HCT116 (cell line): Measurements from ENCODE around the gene ABCG1. TPM values are rescaled to one million over a fixed set of nuclear protein-coding genes. Genes with fewer than 3 reads are reported as not detected.

Experiments used
- ATAC-seq: fragments of 200-7000 bp; cut with Tn5 transposase; 2 replicates; pipeline ENCODE4 v1.9.1; 2020; ENCODE audit warnings: mild to moderate bottlenecking, moderate library complexity
- BruUV-seq: library from RNA; stranded (reverse); fragments of 400-500 nt; replicated peaks from 2 replicates; lab custom pipeline; 2021; lab: Mats Ljungman, UMichigan
- CTCF ChIA-PET: fragments of 300-600 bp; sonication (Branson Sonifier 250); formaldehyde crosslinking; loops from one replicate; lab custom pipeline; 2021; ENCODE audit warnings: antibody characterized with exemption; lab: Charles Lee
- POLR2A ChIA-PET: fragments of 300-600, 350-600 bp; sonication (Branson Sonifier 250); formaldehyde crosslinking; loops from one replicate; lab custom pipeline; 2021; ENCODE audit warnings: antibody characterized with exemption; lab: Charles Lee
- RAD21 ChIA-PET, 2 experiments: fragments of 300-600 bp; sonication (Branson Sonifier 250); formaldehyde crosslinking; loops; one replicate each; lab custom pipeline; 2023; ENCODE audit warnings: low total read pairs in 2 of 2; ENCODE audit not compliant: uncharacterized antibody in 2 of 2, unreplicated experiment in 2 of 2, low non-redundant PET in 1 of 2; lab: Charles Lee
- DNase-seq: peaks from one replicate; pipeline ENCODE4 v3.0.0-alpha.2; 2010; ENCODE audit warnings: low read depth, low spot score
- H2AFZ ChIP-seq: fragments of 200-600 bp; shearing (Covaris generic), sonication (generic); 2 replicates; pipeline ENCODE4 v1.6.1; 2017; ENCODE audit warnings: low read depth, mixed run types, mixed read lengths, antibody characterized with exemption, low read length; ENCODE audit not compliant: poor library complexity, severe bottlenecking
- H3K27ac ChIP-seq: 2 replicates; pipeline ENCODE4 v1.5.1; 2012; ENCODE audit warnings: low read depth, low read length
- H3K27me3 ChIP-seq: fragments of 200-600 bp; sonication (generic); 2 replicates; pipeline ENCODE4 v1.6.1; 2016; ENCODE audit warnings: mixed run types, low read length, mixed read lengths; ENCODE audit not compliant: insufficient read depth
- H3K36me3 ChIP-seq, 2 experiments: fragments of 200-500 bp in 1 of 2; fragments of 200-600 bp in 1 of 2; sonication (Bioruptor generic) in 1 of 2; sonication (generic) in 1 of 2; 2 replicates each; pipeline versions ENCODE4 v1.5.1 to v1.6.1; 2014 to 2016; ENCODE audit warnings: low read length in 2 of 2, inconsistent platforms in 1 of 2, mixed read lengths in 1 of 2, mixed run types in 1 of 2; ENCODE audit not compliant: insufficient read depth in 2 of 2, control insufficient read depth in 1 of 2
- H3K4me1 ChIP-seq, 2 experiments: fragments of 200-600 bp in 1 of 2; sonication (generic) in 1 of 2; 2 replicates each; pipeline versions ENCODE4 v1.5.1 to v1.6.1; 2012 to 2017; ENCODE audit warnings: low read length in 2 of 2, inconsistent platforms in 1 of 2, mild to moderate bottlenecking in 1 of 2, mixed read lengths in 1 of 2, mixed run types in 1 of 2, moderate library complexity in 1 of 2; ENCODE audit not compliant: insufficient read depth in 2 of 2, control insufficient read depth in 1 of 2
- H3K4me2 ChIP-seq: fragments of 200-600 bp; sonication (generic); 2 replicates; pipeline ENCODE4 v1.6.1; 2017; ENCODE audit warnings: mixed run types, low read length, mixed read lengths
- H3K4me3 ChIP-seq, 2 experiments: fragments of 200-600 bp in 1 of 2; sonication (generic) in 1 of 2; replicated peaks in 1 of 2; 2 replicates each; pipeline ENCODE4 v1.5.1; 2011 to 2016; ENCODE audit warnings: low read length in 2 of 2, control low read depth in 1 of 2, low read depth in 1 of 2, mild to moderate bottlenecking in 1 of 2, mixed read lengths in 1 of 2, mixed run types in 1 of 2
- H3K79me2 ChIP-seq: fragments of 200-600 bp; sonication (generic); 2 replicates; pipeline ENCODE4 v1.6.1; 2017; ENCODE audit warnings: mild to moderate bottlenecking, mixed run types, low read length, moderate library complexity, mixed read lengths; ENCODE audit not compliant: insufficient read depth
- H3K9ac ChIP-seq: fragments of 200-600 bp; sonication (generic); 2 replicates; pipeline ENCODE4 v1.6.1; 2016; ENCODE audit warnings: low read length, mixed read lengths
- H3K9me2 ChIP-seq: fragments of 200-600 bp; sonication (generic), shearing (Covaris generic); 2 replicates; pipeline ENCODE4 v1.6.1; 2017; ENCODE audit warnings: mixed run types, mild to moderate bottlenecking, moderate library complexity; ENCODE audit not compliant: insufficient read depth
- H3K9me3 ChIP-seq, 2 experiments: fragments of 200-500 bp in 1 of 2; fragments of 200-600 bp in 1 of 2; sonication (Bioruptor generic) in 1 of 2; sonication (generic) in 1 of 2; 2 replicates each; pipeline ENCODE4 v1.6.1; 2014 to 2017; ENCODE audit warnings: low read length in 2 of 2, mixed read lengths in 2 of 2, inconsistent platforms in 1 of 2, low read depth in 1 of 2, mild to moderate bottlenecking in 1 of 2, mixed run types in 1 of 2, moderate library complexity in 1 of 2; ENCODE audit not compliant: control insufficient read depth in 1 of 2, insufficient read depth in 1 of 2
- H4K20me1 ChIP-seq: fragments of 200-600 bp; sonication (generic), shearing (Covaris generic); 2 replicates; pipeline ENCODE4 v1.6.1; 2017; ENCODE audit warnings: mixed run types, mild to moderate bottlenecking, moderate library complexity; ENCODE audit not compliant: insufficient read depth
- CBX3 ChIP-seq: IDR thresholded peaks from 2 replicates; pipeline ENCODE4 v1.6.1; 2012; ENCODE audit warnings: low read depth
- CEBPB ChIP-seq: IDR thresholded peaks from 2 replicates; pipeline ENCODE4 v1.6.1; 2012; ENCODE audit warnings: low read depth
- EZH2 ChIP-seq: fragments of 200-600 bp; sonication (generic); IDR thresholded peaks from 2 replicates; pipeline ENCODE4 v1.6.1; 2017; ENCODE audit warnings: antibody characterized with exemption, mixed run types
- FOSL1 ChIP-seq: IDR thresholded peaks from 2 replicates; pipeline ENCODE4 v1.6.1; 2012; ENCODE audit warnings: low read depth
- POLR2A ChIP-seq: IDR thresholded peaks from 2 replicates; pipeline ENCODE4 v1.7.0; 2011; ENCODE audit warnings: borderline replicate concordance; ENCODE audit not compliant: insufficient read depth, insufficient read length; ENCODE audit errors: extremely low read depth
- POLR2AphosphoS5 ChIP-seq: IDR thresholded peaks from 2 replicates; pipeline ENCODE4 v1.6.1; 2011; ENCODE audit warnings: mild to moderate bottlenecking, low read depth, low read length, moderate library complexity
- RAD21 ChIP-seq: IDR thresholded peaks from 2 replicates; pipeline ENCODE4 v1.6.1; 2012; ENCODE audit warnings: low read depth, mild to moderate bottlenecking
- SIN3A ChIP-seq: IDR thresholded peaks from 2 replicates; pipeline ENCODE4 v1.6.1; 2012; ENCODE audit warnings: low read depth
- TCF7L2 ChIP-seq: IDR thresholded peaks from 2 replicates; pipeline ENCODE4 v1.7.0; 2011; ENCODE audit warnings: borderline replicate concordance, inconsistent platforms; ENCODE audit not compliant: insufficient read depth, insufficient read length; ENCODE audit errors: extremely low read depth
- ZNF274 ChIP-seq: fragments of 200-500 bp; sonication (Bioruptor generic); IDR thresholded peaks from 2 replicates; pipeline ENCODE4 v1.6.1; 2014; ENCODE audit warnings: mild to moderate bottlenecking, low read depth, low read length, inconsistent platforms
- intact Hi-C: fragments of 100-400 bp; cut with micrococcal nuclease; formaldehyde crosslinking; loops from 2 replicates; pipeline ENCODE4 v1.10.0; 2022
- total RNA-seq: library from RNA; stranded (reverse); gene quantifications from one replicate; pipeline ENCODE4 v1.2.1, GENCODE V29; 2021; ENCODE audit not compliant: unreplicated experiment
- TF ChIP-seq, protein P1 (sequence below): IDR thresholded peaks from 2 replicates; pipeline ENCODE4 v1.6.1; 2012
- TF ChIP-seq, protein P2 (sequence below): IDR thresholded peaks from 2 replicates; pipeline ENCODE4 v1.6.1; 2012; ENCODE audit warnings: low read depth
- TF ChIP-seq, protein P3 (sequence below), 3 experiments: fragments of 200-600 bp in 1 of 3; sonication (generic) in 1 of 3; IDR thresholded peaks in 2 of 3; conservative IDR thresholded peaks in 1 of 3; 2 replicates each; pipeline ENCODE4 v1.5.1; 2012 to 2017; ENCODE audit warnings: low read depth in 2 of 3, low read length in 2 of 3, antibody characterized with exemption in 1 of 3, borderline replicate concordance in 1 of 3, control low read depth in 1 of 3, mild to moderate bottlenecking in 1 of 3, mixed read lengths in 1 of 3, mixed run types in 1 of 3, moderate library complexity in 1 of 3; ENCODE audit not compliant: insufficient read depth in 1 of 3

Gene ABCG1
- total RNA-seq, 1 experiment from 2014 or later = 1.6 TPM

DNA sequence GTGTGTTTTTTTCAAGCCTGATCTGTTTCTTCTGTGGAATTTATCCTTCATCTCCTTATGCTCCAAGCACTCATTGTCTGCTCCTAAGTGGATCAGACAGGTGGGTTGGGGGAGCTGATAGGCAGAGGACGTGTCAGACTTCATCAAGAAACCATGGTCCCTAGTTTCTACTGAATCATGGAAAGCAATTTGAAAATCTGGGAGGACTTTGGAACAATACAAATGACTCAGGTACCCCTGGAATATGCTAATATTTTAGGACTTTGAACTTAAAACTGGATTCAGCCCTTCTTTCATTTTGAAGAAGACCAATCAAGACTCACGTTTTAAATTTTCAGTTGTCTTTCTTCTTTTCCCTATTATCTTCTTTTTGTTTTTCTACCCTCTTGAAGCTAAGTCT is 7.7 kb downstream of the ABCG1 start:
- ATAC-seq = no peak
- no TSS peak for BruUV-seq
- H3K27ac ChIP-seq = no peak overlapping the region
- ChIA-PET RAD21 (no interaction called here), POLR2A (no interaction called here), CTCF (no interaction called here)
- no peak for DNase-seq
- no peaks in the 10 kb centered on the region for H3K9me3 ChIP-seq
- H3K36me3 ChIP-seq = no peaks in the 10 kb centered on the region
- H2AFZ ChIP-seq = no peak overlapping the region
- H3K9ac ChIP-seq = no peak overlapping the region
- no peaks in the 10 kb centered on the region for H3K79me2 ChIP-seq
- no peaks in the 10 kb centered on the region for H3K9me2 ChIP-seq
- peaks cover 12 to 17% of the 10 kb centered on the region in 2 experiments for H3K4me1 ChIP-seq
- intact Hi-C loops = no loop called here
- no peak overlapping the region for H3K4me2 ChIP-seq
- no peaks in the 10 kb centered on the region for H3K27me3 ChIP-seq
- TF ChIP-seq TCF7L2 (no peak), ZNF274 (no peak), POLR2A (no peak), FOSL1 (no peak), SIN3A (no peak), CBX3 (no peak), CEBPB (no peak), RAD21 (no peak), EZH2 (no peak), POLR2AphosphoS5 (no peak)
- TF ChIP-seq, protein P1, sequence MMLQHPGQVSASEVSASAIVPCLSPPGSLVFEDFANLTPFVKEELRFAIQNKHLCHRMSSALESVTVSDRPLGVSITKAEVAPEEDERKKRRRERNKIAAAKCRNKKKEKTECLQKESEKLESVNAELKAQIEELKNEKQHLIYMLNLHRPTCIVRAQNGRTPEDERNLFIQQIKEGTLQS = no peak
- TF ChIP-seq, protein P2, sequence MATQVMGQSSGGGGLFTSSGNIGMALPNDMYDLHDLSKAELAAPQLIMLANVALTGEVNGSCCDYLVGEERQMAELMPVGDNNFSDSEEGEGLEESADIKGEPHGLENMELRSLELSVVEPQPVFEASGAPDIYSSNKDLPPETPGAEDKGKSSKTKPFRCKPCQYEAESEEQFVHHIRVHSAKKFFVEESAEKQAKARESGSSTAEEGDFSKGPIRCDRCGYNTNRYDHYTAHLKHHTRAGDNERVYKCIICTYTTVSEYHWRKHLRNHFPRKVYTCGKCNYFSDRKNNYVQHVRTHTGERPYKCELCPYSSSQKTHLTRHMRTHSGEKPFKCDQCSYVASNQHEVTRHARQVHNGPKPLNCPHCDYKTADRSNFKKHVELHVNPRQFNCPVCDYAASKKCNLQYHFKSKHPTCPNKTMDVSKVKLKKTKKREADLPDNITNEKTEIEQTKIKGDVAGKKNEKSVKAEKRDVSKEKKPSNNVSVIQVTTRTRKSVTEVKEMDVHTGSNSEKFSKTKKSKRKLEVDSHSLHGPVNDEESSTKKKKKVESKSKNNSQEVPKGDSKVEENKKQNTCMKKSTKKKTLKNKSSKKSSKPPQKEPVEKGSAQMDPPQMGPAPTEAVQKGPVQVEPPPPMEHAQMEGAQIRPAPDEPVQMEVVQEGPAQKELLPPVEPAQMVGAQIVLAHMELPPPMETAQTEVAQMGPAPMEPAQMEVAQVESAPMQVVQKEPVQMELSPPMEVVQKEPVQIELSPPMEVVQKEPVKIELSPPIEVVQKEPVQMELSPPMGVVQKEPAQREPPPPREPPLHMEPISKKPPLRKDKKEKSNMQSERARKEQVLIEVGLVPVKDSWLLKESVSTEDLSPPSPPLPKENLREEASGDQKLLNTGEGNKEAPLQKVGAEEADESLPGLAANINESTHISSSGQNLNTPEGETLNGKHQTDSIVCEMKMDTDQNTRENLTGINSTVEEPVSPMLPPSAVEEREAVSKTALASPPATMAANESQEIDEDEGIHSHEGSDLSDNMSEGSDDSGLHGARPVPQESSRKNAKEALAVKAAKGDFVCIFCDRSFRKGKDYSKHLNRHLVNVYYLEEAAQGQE = no peak
- TF ChIP-seq, protein P3, sequence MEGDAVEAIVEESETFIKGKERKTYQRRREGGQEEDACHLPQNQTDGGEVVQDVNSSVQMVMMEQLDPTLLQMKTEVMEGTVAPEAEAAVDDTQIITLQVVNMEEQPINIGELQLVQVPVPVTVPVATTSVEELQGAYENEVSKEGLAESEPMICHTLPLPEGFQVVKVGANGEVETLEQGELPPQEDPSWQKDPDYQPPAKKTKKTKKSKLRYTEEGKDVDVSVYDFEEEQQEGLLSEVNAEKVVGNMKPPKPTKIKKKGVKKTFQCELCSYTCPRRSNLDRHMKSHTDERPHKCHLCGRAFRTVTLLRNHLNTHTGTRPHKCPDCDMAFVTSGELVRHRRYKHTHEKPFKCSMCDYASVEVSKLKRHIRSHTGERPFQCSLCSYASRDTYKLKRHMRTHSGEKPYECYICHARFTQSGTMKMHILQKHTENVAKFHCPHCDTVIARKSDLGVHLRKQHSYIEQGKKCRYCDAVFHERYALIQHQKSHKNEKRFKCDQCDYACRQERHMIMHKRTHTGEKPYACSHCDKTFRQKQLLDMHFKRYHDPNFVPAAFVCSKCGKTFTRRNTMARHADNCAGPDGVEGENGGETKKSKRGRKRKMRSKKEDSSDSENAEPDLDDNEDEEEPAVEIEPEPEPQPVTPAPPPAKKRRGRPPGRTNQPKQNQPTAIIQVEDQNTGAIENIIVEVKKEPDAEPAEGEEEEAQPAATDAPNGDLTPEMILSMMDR (IDR thresholded peaks at IDR 0.05 in 2 of 3, conservative IDR thresholded peaks at IDR 0.05 in 1 of 3; ENCODE audit: borderline replicate concordance in 1 of 3, insufficient read depth in 1 of 3, low read depth in 2 of 3, low read length in 2 of 3) = no peak
- no peaks in the 10 kb centered on the region for H4K20me1 ChIP-seq
- H3K4me3 ChIP-seq = no peak overlapping the region
